HCT116 (cell line): ENCODE data around the gene ISM1. TPM values are rescaled to one million over a fixed set of nuclear protein-coding genes. Genes with fewer than 3 reads are reported as not detected.

Experiments used
- ATAC-seq: fragments of 200-7000 bp; cut with Tn5 transposase; 2 replicates; pipeline ENCODE4 v1.9.1; 2020; ENCODE audit warnings: mild to moderate bottlenecking, moderate library complexity
- BruUV-seq: library from RNA; stranded (reverse); fragments of 400-500 nt; replicated peaks from 2 replicates; lab custom pipeline; 2021; lab: Mats Ljungman, UMichigan
- CTCF ChIA-PET: fragments of 300-600 bp; sonication (Branson Sonifier 250); formaldehyde crosslinking; loops from one replicate; lab custom pipeline; 2021; ENCODE audit warnings: antibody characterized with exemption; lab: Charles Lee
- POLR2A ChIA-PET: fragments of 300-600, 350-600 bp; sonication (Branson Sonifier 250); formaldehyde crosslinking; loops from one replicate; lab custom pipeline; 2021; ENCODE audit warnings: antibody characterized with exemption; lab: Charles Lee
- RAD21 ChIA-PET, 2 experiments: fragments of 300-600 bp; sonication (Branson Sonifier 250); formaldehyde crosslinking; loops; one replicate each; lab custom pipeline; 2023; ENCODE audit warnings: low total read pairs in 2 of 2; ENCODE audit not compliant: uncharacterized antibody in 2 of 2, unreplicated experiment in 2 of 2, low non-redundant PET in 1 of 2; lab: Charles Lee
- DNase-seq: peaks from one replicate; pipeline ENCODE4 v3.0.0-alpha.2; 2010; ENCODE audit warnings: low read depth, low spot score
- H2AFZ ChIP-seq: fragments of 200-600 bp; shearing (Covaris generic), sonication (generic); 2 replicates; pipeline ENCODE4 v1.6.1; 2017; ENCODE audit warnings: low read depth, mixed run types, mixed read lengths, antibody characterized with exemption, low read length; ENCODE audit not compliant: poor library complexity, severe bottlenecking
- H3K27ac ChIP-seq: 2 replicates; pipeline ENCODE4 v1.5.1; 2012; ENCODE audit warnings: low read depth, low read length
- H3K27me3 ChIP-seq: fragments of 200-600 bp; sonication (generic); 2 replicates; pipeline ENCODE4 v1.6.1; 2016; ENCODE audit warnings: mixed run types, low read length, mixed read lengths; ENCODE audit not compliant: insufficient read depth
- H3K36me3 ChIP-seq, 2 experiments: fragments of 200-500 bp in 1 of 2; fragments of 200-600 bp in 1 of 2; sonication (Bioruptor generic) in 1 of 2; sonication (generic) in 1 of 2; 2 replicates each; pipeline versions ENCODE4 v1.5.1 to v1.6.1; 2014 to 2016; ENCODE audit warnings: low read length in 2 of 2, inconsistent platforms in 1 of 2, mixed read lengths in 1 of 2, mixed run types in 1 of 2; ENCODE audit not compliant: insufficient read depth in 2 of 2, control insufficient read depth in 1 of 2
- H3K4me1 ChIP-seq, 2 experiments: fragments of 200-600 bp in 1 of 2; sonication (generic) in 1 of 2; 2 replicates each; pipeline versions ENCODE4 v1.5.1 to v1.6.1; 2012 to 2017; ENCODE audit warnings: low read length in 2 of 2, inconsistent platforms in 1 of 2, mild to moderate bottlenecking in 1 of 2, mixed read lengths in 1 of 2, mixed run types in 1 of 2, moderate library complexity in 1 of 2; ENCODE audit not compliant: insufficient read depth in 2 of 2, control insufficient read depth in 1 of 2
- H3K4me2 ChIP-seq: fragments of 200-600 bp; sonication (generic); 2 replicates; pipeline ENCODE4 v1.6.1; 2017; ENCODE audit warnings: mixed run types, low read length, mixed read lengths
- H3K4me3 ChIP-seq, 2 experiments: fragments of 200-600 bp in 1 of 2; sonication (generic) in 1 of 2; replicated peaks in 1 of 2; 2 replicates each; pipeline ENCODE4 v1.5.1; 2011 to 2016; ENCODE audit warnings: low read length in 2 of 2, control low read depth in 1 of 2, low read depth in 1 of 2, mild to moderate bottlenecking in 1 of 2, mixed read lengths in 1 of 2, mixed run types in 1 of 2
- H3K79me2 ChIP-seq: fragments of 200-600 bp; sonication (generic); 2 replicates; pipeline ENCODE4 v1.6.1; 2017; ENCODE audit warnings: mild to moderate bottlenecking, mixed run types, low read length, moderate library complexity, mixed read lengths; ENCODE audit not compliant: insufficient read depth
- H3K9ac ChIP-seq: fragments of 200-600 bp; sonication (generic); 2 replicates; pipeline ENCODE4 v1.6.1; 2016; ENCODE audit warnings: low read length, mixed read lengths
- H3K9me2 ChIP-seq: fragments of 200-600 bp; sonication (generic), shearing (Covaris generic); 2 replicates; pipeline ENCODE4 v1.6.1; 2017; ENCODE audit warnings: mixed run types, mild to moderate bottlenecking, moderate library complexity; ENCODE audit not compliant: insufficient read depth
- H3K9me3 ChIP-seq, 2 experiments: fragments of 200-500 bp in 1 of 2; fragments of 200-600 bp in 1 of 2; sonication (Bioruptor generic) in 1 of 2; sonication (generic) in 1 of 2; 2 replicates each; pipeline ENCODE4 v1.6.1; 2014 to 2017; ENCODE audit warnings: low read length in 2 of 2, mixed read lengths in 2 of 2, inconsistent platforms in 1 of 2, low read depth in 1 of 2, mild to moderate bottlenecking in 1 of 2, mixed run types in 1 of 2, moderate library complexity in 1 of 2; ENCODE audit not compliant: control insufficient read depth in 1 of 2, insufficient read depth in 1 of 2
- H4K20me1 ChIP-seq: fragments of 200-600 bp; sonication (generic), shearing (Covaris generic); 2 replicates; pipeline ENCODE4 v1.6.1; 2017; ENCODE audit warnings: mixed run types, mild to moderate bottlenecking, moderate library complexity; ENCODE audit not compliant: insufficient read depth
- CBX3 ChIP-seq: IDR thresholded peaks from 2 replicates; pipeline ENCODE4 v1.6.1; 2012; ENCODE audit warnings: low read depth
- EGR1 ChIP-seq: IDR thresholded peaks from 2 replicates; pipeline ENCODE4 v1.6.1; 2012; ENCODE audit warnings: low read depth
- ELF1 ChIP-seq: IDR thresholded peaks from 2 replicates; pipeline ENCODE4 v1.6.1; 2012; ENCODE audit warnings: low read depth, borderline replicate concordance
- EZH2phosphoT487 ChIP-seq: fragments of 200-600 bp; IDR thresholded peaks from 2 replicates; pipeline ENCODE4 v1.6.1; 2018; ENCODE audit warnings: antibody characterized with exemption, borderline replicate concordance
- FOSL1 ChIP-seq: IDR thresholded peaks from 2 replicates; pipeline ENCODE4 v1.6.1; 2012; ENCODE audit warnings: low read depth
- POLR2AphosphoS5 ChIP-seq: IDR thresholded peaks from 2 replicates; pipeline ENCODE4 v1.6.1; 2011; ENCODE audit warnings: mild to moderate bottlenecking, low read depth, low read length, moderate library complexity
- SP1 ChIP-seq: IDR thresholded peaks from 2 replicates; pipeline ENCODE4 v1.6.1; 2012; ENCODE audit warnings: low read depth
- SRF ChIP-seq: IDR thresholded peaks from 2 replicates; pipeline ENCODE4 v1.6.1; 2012; ENCODE audit warnings: low read depth
- TCF7L2 ChIP-seq: IDR thresholded peaks from 2 replicates; pipeline ENCODE4 v1.7.0; 2011; ENCODE audit warnings: borderline replicate concordance, inconsistent platforms; ENCODE audit not compliant: insufficient read depth, insufficient read length; ENCODE audit errors: extremely low read depth
- YY1 ChIP-seq: IDR thresholded peaks from 2 replicates; pipeline ENCODE4 v1.6.1; 2011; ENCODE audit warnings: low read length, low read depth, moderate library complexity, mild to moderate bottlenecking; ENCODE audit not compliant: insufficient replicate concordance; ENCODE audit errors: extremely low read depth
- ZNF274 ChIP-seq: fragments of 200-500 bp; sonication (Bioruptor generic); IDR thresholded peaks from 2 replicates; pipeline ENCODE4 v1.6.1; 2014; ENCODE audit warnings: mild to moderate bottlenecking, low read depth, low read length, inconsistent platforms
- intact Hi-C: fragments of 100-400 bp; cut with micrococcal nuclease; formaldehyde crosslinking; loops from 2 replicates; pipeline ENCODE4 v1.10.0; 2022
- total RNA-seq: library from RNA; stranded (reverse); gene quantifications from one replicate; pipeline ENCODE4 v1.2.1, GENCODE V29; 2021; ENCODE audit not compliant: unreplicated experiment
- TF ChIP-seq, protein P1 (sequence below), 3 experiments: fragments of 200-600 bp in 1 of 3; sonication (generic) in 1 of 3; IDR thresholded peaks in 2 of 3; conservative IDR thresholded peaks in 1 of 3; 2 replicates each; pipeline ENCODE4 v1.5.1; 2012 to 2017; ENCODE audit warnings: low read depth in 2 of 3, low read length in 2 of 3, antibody characterized with exemption in 1 of 3, borderline replicate concordance in 1 of 3, control low read depth in 1 of 3, mild to moderate bottlenecking in 1 of 3, mixed read lengths in 1 of 3, mixed run types in 1 of 3, moderate library complexity in 1 of 3; ENCODE audit not compliant: insufficient read depth in 1 of 3
- TF ChIP-seq, protein P2 (sequence below): IDR thresholded peaks from 2 replicates; pipeline ENCODE4 v1.6.1; 2012
- TF ChIP-seq, protein P3 (sequence below): IDR thresholded peaks from 2 replicates; pipeline ENCODE4 v1.6.1; 2012; ENCODE audit warnings: low read depth
- TF ChIP-seq, protein P4 (sequence below): IDR thresholded peaks from 2 replicates; pipeline ENCODE4 v1.6.1; 2012

ISM1 gene
- total RNA-seq, 1 experiment from 2014 or later: 0.37 TPM

DNA sequence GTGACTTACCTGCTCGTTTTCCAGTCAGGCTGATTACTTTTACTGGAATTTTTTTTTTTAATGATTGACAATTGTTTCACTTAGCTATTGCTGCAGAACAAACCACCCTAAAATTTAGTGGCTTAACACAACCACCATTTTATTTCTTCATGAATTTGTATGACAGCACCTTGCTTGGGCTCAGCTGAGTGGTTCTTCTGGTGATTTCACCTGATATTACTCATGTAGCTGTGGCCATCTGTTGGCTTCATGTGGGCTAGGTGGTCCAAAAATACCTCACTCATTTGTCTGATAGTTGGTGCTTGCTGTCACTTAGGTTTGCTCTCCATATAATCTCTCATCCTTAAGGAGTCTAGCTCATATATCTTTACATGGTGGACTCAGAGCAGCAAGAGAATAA lies 5.3 kb downstream of the ISM1 start:
- Histone ChIP-seq H3K9me2 (no peaks in the 10 kb centered on the region), H3K9ac (no peak overlapping the region), H3K79me2 (no peaks in the 10 kb centered on the region), H4K20me1 (no peaks in the 10 kb centered on the region), H3K4me1 (peaks cover 6 to 16% of the 10 kb centered on the region in 2 experiments; a peak in 3 of 4 replicates), H3K36me3 (no peaks in the 10 kb centered on the region), H3K27me3 (0 out of 2 replicates have a peak, but pooled peaks cover 9% of the 10 kb centered on the region), H3K27ac (no peak overlapping the region), H2AFZ (no peak overlapping the region), H3K4me3 (no peak overlapping the region), H3K4me2 (no peak overlapping the region), H3K9me3 (no peaks in the 10 kb centered on the region)
- POLR2A ChIA-PET: no interaction called here
- intact Hi-C loops: no loop called here
- BruUV-seq: no TSS peak
- no peak for ATAC-seq
- no peak for DNase-seq
- TF ChIP-seq POLR2AphosphoS5: no peak
- TF ChIP-seq, protein P1, sequence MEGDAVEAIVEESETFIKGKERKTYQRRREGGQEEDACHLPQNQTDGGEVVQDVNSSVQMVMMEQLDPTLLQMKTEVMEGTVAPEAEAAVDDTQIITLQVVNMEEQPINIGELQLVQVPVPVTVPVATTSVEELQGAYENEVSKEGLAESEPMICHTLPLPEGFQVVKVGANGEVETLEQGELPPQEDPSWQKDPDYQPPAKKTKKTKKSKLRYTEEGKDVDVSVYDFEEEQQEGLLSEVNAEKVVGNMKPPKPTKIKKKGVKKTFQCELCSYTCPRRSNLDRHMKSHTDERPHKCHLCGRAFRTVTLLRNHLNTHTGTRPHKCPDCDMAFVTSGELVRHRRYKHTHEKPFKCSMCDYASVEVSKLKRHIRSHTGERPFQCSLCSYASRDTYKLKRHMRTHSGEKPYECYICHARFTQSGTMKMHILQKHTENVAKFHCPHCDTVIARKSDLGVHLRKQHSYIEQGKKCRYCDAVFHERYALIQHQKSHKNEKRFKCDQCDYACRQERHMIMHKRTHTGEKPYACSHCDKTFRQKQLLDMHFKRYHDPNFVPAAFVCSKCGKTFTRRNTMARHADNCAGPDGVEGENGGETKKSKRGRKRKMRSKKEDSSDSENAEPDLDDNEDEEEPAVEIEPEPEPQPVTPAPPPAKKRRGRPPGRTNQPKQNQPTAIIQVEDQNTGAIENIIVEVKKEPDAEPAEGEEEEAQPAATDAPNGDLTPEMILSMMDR (IDR thresholded peaks at IDR 0.05 in 2 of 3, conservative IDR thresholded peaks at IDR 0.05 in 1 of 3; ENCODE audit: borderline replicate concordance in 1 of 3, insufficient read depth in 1 of 3, low read depth in 2 of 3, low read length in 2 of 3): no peak
- TF ChIP-seq, protein P2, sequence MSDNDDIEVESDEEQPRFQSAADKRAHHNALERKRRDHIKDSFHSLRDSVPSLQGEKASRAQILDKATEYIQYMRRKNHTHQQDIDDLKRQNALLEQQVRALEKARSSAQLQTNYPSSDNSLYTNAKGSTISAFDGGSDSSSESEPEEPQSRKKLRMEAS: no peak
- no peak for TF ChIP-seq YY1
- TF ChIP-seq SP1: no peak
- no peak for TF ChIP-seq ZNF274
- TF ChIP-seq, protein P3, sequence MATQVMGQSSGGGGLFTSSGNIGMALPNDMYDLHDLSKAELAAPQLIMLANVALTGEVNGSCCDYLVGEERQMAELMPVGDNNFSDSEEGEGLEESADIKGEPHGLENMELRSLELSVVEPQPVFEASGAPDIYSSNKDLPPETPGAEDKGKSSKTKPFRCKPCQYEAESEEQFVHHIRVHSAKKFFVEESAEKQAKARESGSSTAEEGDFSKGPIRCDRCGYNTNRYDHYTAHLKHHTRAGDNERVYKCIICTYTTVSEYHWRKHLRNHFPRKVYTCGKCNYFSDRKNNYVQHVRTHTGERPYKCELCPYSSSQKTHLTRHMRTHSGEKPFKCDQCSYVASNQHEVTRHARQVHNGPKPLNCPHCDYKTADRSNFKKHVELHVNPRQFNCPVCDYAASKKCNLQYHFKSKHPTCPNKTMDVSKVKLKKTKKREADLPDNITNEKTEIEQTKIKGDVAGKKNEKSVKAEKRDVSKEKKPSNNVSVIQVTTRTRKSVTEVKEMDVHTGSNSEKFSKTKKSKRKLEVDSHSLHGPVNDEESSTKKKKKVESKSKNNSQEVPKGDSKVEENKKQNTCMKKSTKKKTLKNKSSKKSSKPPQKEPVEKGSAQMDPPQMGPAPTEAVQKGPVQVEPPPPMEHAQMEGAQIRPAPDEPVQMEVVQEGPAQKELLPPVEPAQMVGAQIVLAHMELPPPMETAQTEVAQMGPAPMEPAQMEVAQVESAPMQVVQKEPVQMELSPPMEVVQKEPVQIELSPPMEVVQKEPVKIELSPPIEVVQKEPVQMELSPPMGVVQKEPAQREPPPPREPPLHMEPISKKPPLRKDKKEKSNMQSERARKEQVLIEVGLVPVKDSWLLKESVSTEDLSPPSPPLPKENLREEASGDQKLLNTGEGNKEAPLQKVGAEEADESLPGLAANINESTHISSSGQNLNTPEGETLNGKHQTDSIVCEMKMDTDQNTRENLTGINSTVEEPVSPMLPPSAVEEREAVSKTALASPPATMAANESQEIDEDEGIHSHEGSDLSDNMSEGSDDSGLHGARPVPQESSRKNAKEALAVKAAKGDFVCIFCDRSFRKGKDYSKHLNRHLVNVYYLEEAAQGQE: no peak
- TF ChIP-seq, protein P4, sequence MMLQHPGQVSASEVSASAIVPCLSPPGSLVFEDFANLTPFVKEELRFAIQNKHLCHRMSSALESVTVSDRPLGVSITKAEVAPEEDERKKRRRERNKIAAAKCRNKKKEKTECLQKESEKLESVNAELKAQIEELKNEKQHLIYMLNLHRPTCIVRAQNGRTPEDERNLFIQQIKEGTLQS: no peak
- no peak for TF ChIP-seq ELF1
- TF ChIP-seq FOSL1: no peak
- TF ChIP-seq TCF7L2: no peak
- TF ChIP-seq SRF: no peak
- TF ChIP-seq EGR1: no peak
- TF ChIP-seq EZH2phosphoT487: no peak
- TF ChIP-seq CBX3: no peak
- RAD21 ChIA-PET: no interaction called here
- CTCF ChIA-PET: no interaction called here
